ENCODE results near the gene ADPGK. TPM values are rescaled to one million over a fixed set of nuclear protein-coding genes. Genes with fewer than 3 reads are reported as not detected.

The ADPGK gene
- total RNA-seq, 2 donors from 2014 or later: 52.0 to 68.6 TPM

DNA sequence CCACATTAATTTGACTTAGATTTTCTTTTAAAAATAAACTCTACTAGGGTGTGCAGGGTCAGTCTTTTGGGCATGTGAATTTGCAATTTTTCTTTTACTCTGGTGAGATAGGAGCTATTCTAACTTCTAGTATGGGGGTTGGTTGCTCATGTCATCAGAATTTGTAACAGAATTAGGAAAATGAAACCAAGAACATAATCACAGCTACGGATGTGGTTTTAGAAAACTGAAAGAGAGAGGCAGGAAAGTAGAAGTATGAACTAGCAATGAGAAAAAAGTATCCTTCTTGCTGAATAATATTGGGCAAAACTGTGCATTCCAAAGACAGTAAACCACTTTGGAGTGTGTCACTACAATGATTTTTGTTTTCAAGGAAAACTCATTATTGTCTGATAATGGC lies 43.3 kb downstream of the ADPGK start:
- WGBS, 2 experiments (ENCODE audit: insufficient coverage in 1 of 2, insufficient read length in 1 of 2): 85 to 91% methylated on average over 1 of the region's 1 CpG

DNA sequence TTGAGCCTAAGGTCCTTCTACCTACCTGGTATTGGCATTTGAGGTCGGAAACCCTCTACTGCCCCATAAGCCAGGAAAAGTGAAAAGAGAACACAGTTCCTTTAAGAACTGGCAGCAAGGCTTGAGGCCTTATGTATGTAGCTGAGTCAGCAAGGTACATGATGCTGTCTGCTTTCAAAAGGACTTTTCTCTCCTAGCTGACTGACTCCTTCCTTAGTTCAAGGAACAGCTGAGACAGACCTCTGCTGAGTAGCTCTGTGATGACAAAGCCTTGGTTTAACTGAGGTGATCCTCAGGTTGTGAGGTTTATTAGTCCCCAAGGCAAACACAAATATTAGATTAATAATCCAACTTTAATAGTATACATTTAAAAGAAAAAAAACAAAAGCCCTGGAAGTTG lies 45.8 kb downstream of the ADPGK start:
- Mint-ChIP-seq H3K4me1 (peaks cover 19% of the 10 kb centered on the region), H3K36me3 (ENCODE audit: low read depth) (peaks cover 71% of the 10 kb centered on the region), H3K9me3 (peaks cover 15% of the 10 kb centered on the region), H3K27ac (no peak overlapping the region), H3K27me3 (ENCODE audit: insufficient read depth) (no peaks in the 10 kb centered on the region), H3K4me3 (no peak overlapping the region)
- DNase-seq: no peak
- H3K9ac ChIP-seq (ENCODE audit: extremely low read depth, low read length, poor library complexity, severe bottlenecking): no peak overlapping the region
- no peaks in the 10 kb centered on the region for H3K27me3 ChIP-seq (ENCODE audit: control insufficient read depth, insufficient read depth, low read length, poor library complexity, severe bottlenecking)
- TF ChIP-seq, protein P1, sequence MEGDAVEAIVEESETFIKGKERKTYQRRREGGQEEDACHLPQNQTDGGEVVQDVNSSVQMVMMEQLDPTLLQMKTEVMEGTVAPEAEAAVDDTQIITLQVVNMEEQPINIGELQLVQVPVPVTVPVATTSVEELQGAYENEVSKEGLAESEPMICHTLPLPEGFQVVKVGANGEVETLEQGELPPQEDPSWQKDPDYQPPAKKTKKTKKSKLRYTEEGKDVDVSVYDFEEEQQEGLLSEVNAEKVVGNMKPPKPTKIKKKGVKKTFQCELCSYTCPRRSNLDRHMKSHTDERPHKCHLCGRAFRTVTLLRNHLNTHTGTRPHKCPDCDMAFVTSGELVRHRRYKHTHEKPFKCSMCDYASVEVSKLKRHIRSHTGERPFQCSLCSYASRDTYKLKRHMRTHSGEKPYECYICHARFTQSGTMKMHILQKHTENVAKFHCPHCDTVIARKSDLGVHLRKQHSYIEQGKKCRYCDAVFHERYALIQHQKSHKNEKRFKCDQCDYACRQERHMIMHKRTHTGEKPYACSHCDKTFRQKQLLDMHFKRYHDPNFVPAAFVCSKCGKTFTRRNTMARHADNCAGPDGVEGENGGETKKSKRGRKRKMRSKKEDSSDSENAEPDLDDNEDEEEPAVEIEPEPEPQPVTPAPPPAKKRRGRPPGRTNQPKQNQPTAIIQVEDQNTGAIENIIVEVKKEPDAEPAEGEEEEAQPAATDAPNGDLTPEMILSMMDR (conservative IDR thresholded peaks at IDR 0.05): no peak
- H3K36me3 ChIP-seq (ENCODE audit: control insufficient read depth, insufficient read depth, low read length): peaks cover 88% of the 10 kb centered on the region
- no peak overlapping the region for H3K27ac ChIP-seq (ENCODE audit: low read depth, low read length)
- peaks cover 24% of the 10 kb centered on the region for H3K9me3 ChIP-seq (ENCODE audit: control insufficient read depth, low read length)
- no peak overlapping the region for H3K4me3 ChIP-seq (ENCODE audit: low read length)
- WGBS, 2 experiments (ENCODE audit: insufficient coverage in 1 of 2, insufficient read length in 1 of 2): 95 to 100% methylated on average over 1 of the region's 1 CpG
- H3K4me1 ChIP-seq (ENCODE audit: control insufficient read depth, insufficient read depth, low read length): peaks cover 15% of the 10 kb centered on the region

More for the DNA sequence above, 43.3 kb downstream of the ADPGK start:
- Mint-ChIP-seq H3K9me3 (peaks cover 20% of the 10 kb centered on the region), H3K4me1 (peaks cover 5% of the 10 kb centered on the region), H3K4me3 (no peak overlapping the region), H3K27me3 (ENCODE audit: insufficient read depth) (no peaks in the 10 kb centered on the region), H3K36me3 (ENCODE audit: low read depth) (peaks cover 66% of the 10 kb centered on the region), H3K27ac (no peak overlapping the region)
- H3K4me1 ChIP-seq (ENCODE audit: control insufficient read depth, insufficient read depth, low read length): peaks cover 3% of the 10 kb centered on the region
- TF ChIP-seq, protein P1 (conservative IDR thresholded peaks at IDR 0.05): no peak
- H3K4me3 ChIP-seq (ENCODE audit: low read length): no peak overlapping the region
- H3K27ac ChIP-seq (ENCODE audit: low read depth, low read length): no peak overlapping the region
- peaks cover 69% of the 10 kb centered on the region for H3K36me3 ChIP-seq (ENCODE audit: control insufficient read depth, insufficient read depth, low read length)
- DNase-seq: no peak
- no peak overlapping the region for H3K9ac ChIP-seq (ENCODE audit: extremely low read depth, low read length, poor library complexity, severe bottlenecking)
- no peaks in the 10 kb centered on the region for H3K27me3 ChIP-seq (ENCODE audit: control insufficient read depth, insufficient read depth, low read length, poor library complexity, severe bottlenecking)
- H3K9me3 ChIP-seq (ENCODE audit: control insufficient read depth, low read length): peaks cover 29% of the 10 kb centered on the region

DNA sequence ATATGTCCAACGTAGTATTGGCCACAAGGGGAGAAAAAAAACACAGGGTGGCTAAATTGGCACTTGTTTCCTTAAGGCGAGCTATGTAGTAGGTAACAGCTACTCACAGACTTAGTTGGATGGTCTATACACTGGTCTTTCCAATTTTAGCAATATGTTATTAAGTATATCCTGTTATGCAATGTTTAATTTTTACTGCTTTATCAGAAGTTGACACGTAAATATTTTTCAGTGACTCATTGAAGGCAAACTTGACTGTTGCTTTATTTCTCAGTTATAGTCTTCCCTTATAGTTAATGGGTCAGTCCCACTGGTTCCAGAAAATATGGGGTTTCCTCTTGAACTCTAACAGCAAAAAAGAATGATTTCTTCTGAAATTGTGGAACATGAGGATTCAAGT lies 46.5 kb downstream of the ADPGK start:
- H3K4me1 ChIP-seq (ENCODE audit: control insufficient read depth, insufficient read depth, low read length): peaks cover 15% of the 10 kb centered on the region
- peaks cover 18% of the 10 kb centered on the region for H3K9me3 ChIP-seq (ENCODE audit: control insufficient read depth, low read length)
- H3K27ac ChIP-seq (ENCODE audit: low read depth, low read length): no peak overlapping the region
- H3K27me3 ChIP-seq (ENCODE audit: control insufficient read depth, insufficient read depth, low read length, poor library complexity, severe bottlenecking): no peaks in the 10 kb centered on the region
- peaks cover 90% of the 10 kb centered on the region for H3K36me3 ChIP-seq (ENCODE audit: control insufficient read depth, insufficient read depth, low read length)
- H3K4me3 ChIP-seq (ENCODE audit: low read length): no peak overlapping the region
- WGBS, 2 experiments (ENCODE audit: insufficient coverage in 1 of 2, insufficient read length in 1 of 2): 98 to 100% methylated on average over 3 of the region's 3 CpGs
- no peak overlapping the region for H3K4me3 Mint-ChIP-seq
- no peaks in the 10 kb centered on the region for H3K27me3 Mint-ChIP-seq (ENCODE audit: insufficient read depth)
- peaks cover 19% of the 10 kb centered on the region for H3K4me1 Mint-ChIP-seq
- TF ChIP-seq, protein P1 (conservative IDR thresholded peaks at IDR 0.05): no peak
- no peak overlapping the region for H3K9ac ChIP-seq (ENCODE audit: extremely low read depth, low read length, poor library complexity, severe bottlenecking)
- H3K27ac Mint-ChIP-seq: no peak overlapping the region
- no peak for DNase-seq
- H3K36me3 Mint-ChIP-seq (ENCODE audit: low read depth): peaks cover 73% of the 10 kb centered on the region
- peaks cover 12% of the 10 kb centered on the region for H3K9me3 Mint-ChIP-seq

Data from endodermal cell (in vitro differentiated cells).